K562 (cell line): ENCODE measurements around the gene LRRC4B. TPM values are rescaled to one million over a fixed set of nuclear protein-coding genes. Genes with fewer than 3 reads are reported as not detected.

Source experiments
- ATF1 ChIP-seq, 2 experiments: fragments of 450-650 bp in 1 of 2; IDR thresholded peaks; 2 replicates each; pipeline ENCODE4 v1.6.1; 2016; ENCODE audit warnings: missing compliant biosample characterization in 1 of 2, missing genetic modification characterization in 1 of 2
- CTCFL ChIP-seq: IDR thresholded peaks from 2 replicates; pipeline ENCODE4 v1.6.1; 2011; ENCODE audit warnings: borderline replicate concordance, low read depth, mild to moderate bottlenecking, moderate library complexity, low read length; ENCODE audit not compliant: insufficient read depth, poor library complexity, severe bottlenecking
- MBD1 ChIP-seq: fragments of 250-450 bp; sonication (Bioruptor Pico); IDR thresholded peaks from 2 replicates; pipeline ENCODE4 v1.8.0; 2022; ENCODE audit warnings: inconsistent platforms
- MNT ChIP-seq, 2 experiments: fragments of 450-650 bp; conservative IDR thresholded peaks; 2 replicates each; pipeline ENCODE4 v1.6.1; 2017; ENCODE audit warnings: mild to moderate bottlenecking in 2 of 2, moderate library complexity in 2 of 2
- NR2C2 ChIP-seq, 2 experiments: fragments of 200-800 bp in 1 of 2; sonication (Bioruptor generic) in 1 of 2; sonication (generic) in 1 of 2; formaldehyde crosslinking in 1 of 2; IDR thresholded peaks; 2 replicates each; pipeline versions ENCODE4 v1.6.1 to v1.8.0; 2016 to 2022; ENCODE audit warnings: mild to moderate bottlenecking in 1 of 2, missing compliant biosample characterization in 1 of 2, missing genetic modification characterization in 1 of 2, missing genetic modification reagents in 1 of 2
- RAD51 ChIP-seq: fragments of 450-650 bp; IDR thresholded peaks from 2 replicates; pipeline ENCODE4 v1.7.1; 2016; ENCODE audit warnings: low read depth, mild to moderate bottlenecking, borderline replicate concordance
- RBM17 ChIP-seq: fragments of 200-400 bp; formaldehyde crosslinking; IDR thresholded peaks from 2 replicates; pipeline ENCODE4 v1.6.1; 2017; ENCODE audit warnings: low read depth, mild to moderate bottlenecking, low read length, borderline replicate concordance
- RFX5 ChIP-seq: IDR thresholded peaks from 2 replicates; pipeline ENCODE4 v1.6.1; 2011; ENCODE audit warnings: low read depth, mild to moderate bottlenecking, improper control_type of control experiment, low read length
- SREBF2 ChIP-seq: sonication (generic); formaldehyde crosslinking; IDR thresholded peaks from 2 replicates; pipeline ENCODE4 v1.4.0; 2020; ENCODE audit warnings: mild to moderate bottlenecking, missing genetic modification reagents
- TCF3 ChIP-seq: sonication (generic); formaldehyde crosslinking; IDR thresholded peaks from 2 replicates; pipeline ENCODE4 v1.4.0; 2020; ENCODE audit warnings: mild to moderate bottlenecking, missing genetic modification reagents
- XRCC5 ChIP-seq: fragments of 200-400 bp; formaldehyde crosslinking; IDR thresholded peaks from 2 replicates; pipeline ENCODE4 v1.6.1; 2017; ENCODE audit warnings: low read depth, mild to moderate bottlenecking, low read length
- polyA plus RNA-seq, 8 experiments: library from polyadenylated mRNA; depleted of rRNA in 4 of 8; stranded (reverse) in 5 of 8; unstranded in 3 of 8; fragments of >200 nt; fragmentation: Nextera tagmentation in 2 of 8; fragmentation: Illumina TruSeq in 1 of 8; extraction: Ambion mirVana in 2 of 8; extraction: Trizol in 1 of 8; gene quantifications; 2 replicates each; pipeline versions ENCODE4 v1.2.1 to v1.2.3, GENCODE V29; 2011 to 2014; ENCODE audit warnings: inconsistent platforms in 1 of 8, missing spikeins in 1 of 8
- total RNA-seq, 7 experiments: library from RNA; depleted of rRNA in 6 of 7; stranded (reverse); fragments of >200 nt in 6 of 7; fragmentation: Illumina TruSeq in 2 of 7; extraction: Trizol in 2 of 7; gene quantifications; 2 replicates each; pipeline versions ENCODE4 v1.2.1 to v1.2.3, GENCODE V29; 2011 to 2021; ENCODE audit warnings: low replicate concordance in 1 of 7
- TF ChIP-seq, protein P1 (sequence below): sonication (generic); formaldehyde crosslinking; IDR thresholded peaks from 2 replicates; pipeline ENCODE4 v1.5.0; 2020; ENCODE audit warnings: missing genetic modification reagents
- TF ChIP-seq, protein P2 (sequence below): sonication (generic); formaldehyde crosslinking; IDR thresholded peaks from 2 replicates; pipeline ENCODE4 v1.9.0; 2022; ENCODE audit warnings: mild to moderate bottlenecking, missing genetic modification reagents
- TF ChIP-seq, protein P3 (sequence below): sonication (generic); formaldehyde crosslinking; IDR thresholded peaks from 2 replicates; pipeline ENCODE4 v1.8.0; 2022; ENCODE audit warnings: missing genetic modification reagents, mild to moderate bottlenecking, borderline replicate concordance

LRRC4B gene
- total and polyA plus RNA-seq, 9 of the 15 experiments (the other 6 are each of a cell fraction or from before 2014, with no cell fraction given) = 0.18 to 9.6 (median 2.9) TPM; not detected in 2

DNA sequence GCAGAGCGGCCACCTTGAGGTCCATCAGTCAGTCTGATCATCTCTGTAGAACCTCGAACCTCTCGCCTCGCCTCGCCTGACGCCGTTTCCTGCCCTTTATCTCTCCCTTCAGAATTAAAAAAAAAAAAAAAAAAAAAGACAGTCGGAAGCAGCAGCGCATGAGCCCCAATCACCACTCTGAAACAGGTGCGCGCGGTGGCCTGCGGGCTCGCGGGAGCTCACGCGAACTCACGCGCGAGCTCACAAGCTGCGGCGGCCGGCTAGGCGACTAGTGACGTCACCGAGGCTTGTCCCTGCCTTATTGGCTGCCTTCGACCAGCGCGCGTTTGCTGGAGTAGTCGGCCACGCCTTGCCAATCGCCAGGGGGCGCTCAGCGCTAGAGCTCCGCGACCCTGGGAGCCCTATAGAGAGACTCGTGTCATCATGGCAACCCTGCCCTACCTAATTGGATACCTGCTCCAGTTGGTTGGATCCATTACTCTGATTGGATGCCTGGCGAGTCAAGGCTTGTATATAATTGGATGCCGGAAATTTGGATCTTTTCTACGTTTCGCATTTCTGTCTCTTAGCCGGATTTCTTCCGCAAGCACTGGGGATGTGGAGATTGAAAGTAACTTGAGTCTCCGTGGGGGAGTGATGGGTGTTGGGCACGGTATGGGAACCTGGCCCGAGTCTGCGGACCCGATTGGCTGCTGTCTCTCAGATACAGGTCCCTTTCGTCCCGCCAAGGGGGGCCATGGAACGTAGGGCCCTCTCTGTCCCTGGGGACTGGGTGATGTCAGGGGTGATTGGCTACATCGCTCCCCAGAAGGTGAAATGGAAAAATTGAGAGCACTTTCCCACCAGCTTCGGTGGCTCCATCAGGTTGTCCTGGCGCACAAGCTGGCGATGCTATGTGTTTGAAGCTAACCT lies 39.9 kb upstream of the LRRC4B start (continued):
- TF ChIP-seq MBD1 (CRISPR knock-in tag) = peak; percentile 83; the same call in 1 of the 2 replicates
- TF ChIP-seq, protein P1, sequence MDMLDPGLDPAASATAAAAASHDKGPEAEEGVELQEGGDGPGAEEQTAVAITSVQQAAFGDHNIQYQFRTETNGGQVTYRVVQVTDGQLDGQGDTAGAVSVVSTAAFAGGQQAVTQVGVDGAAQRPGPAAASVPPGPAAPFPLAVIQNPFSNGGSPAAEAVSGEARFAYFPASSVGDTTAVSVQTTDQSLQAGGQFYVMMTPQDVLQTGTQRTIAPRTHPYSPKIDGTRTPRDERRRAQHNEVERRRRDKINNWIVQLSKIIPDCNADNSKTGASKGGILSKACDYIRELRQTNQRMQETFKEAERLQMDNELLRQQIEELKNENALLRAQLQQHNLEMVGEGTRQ = no peak
- TF ChIP-seq ATF1 (CRISPR knock-in tag; IDR thresholded peaks at IDR 0.05) = peak; percentile 71; the same call in 1 of the 2 replicates
- TF ChIP-seq ATF1 (tag; IDR thresholded peaks at IDR 0.05) = peak; percentile 99
- peak; percentile 57; the same call in 1 of the 2 replicates for TF ChIP-seq XRCC5
- TF ChIP-seq MNT (conservative IDR thresholded peaks at IDR 0.05) = peak in 1 of 2 experiments; percentile 57; a peak in 1 of 4 replicates
- TF ChIP-seq RBM17 = no peak
- TF ChIP-seq SREBF2 = no peak
- TF ChIP-seq, protein P2, sequence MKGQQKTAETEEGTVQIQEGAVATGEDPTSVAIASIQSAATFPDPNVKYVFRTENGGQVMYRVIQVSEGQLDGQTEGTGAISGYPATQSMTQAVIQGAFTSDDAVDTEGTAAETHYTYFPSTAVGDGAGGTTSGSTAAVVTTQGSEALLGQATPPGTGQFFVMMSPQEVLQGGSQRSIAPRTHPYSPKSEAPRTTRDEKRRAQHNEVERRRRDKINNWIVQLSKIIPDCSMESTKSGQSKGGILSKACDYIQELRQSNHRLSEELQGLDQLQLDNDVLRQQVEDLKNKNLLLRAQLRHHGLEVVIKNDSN = no peak
- no peak for TF ChIP-seq RAD51
- peak; percentile 100 for TF ChIP-seq RFX5
- peak; percentile 12; the same call in 1 of the 2 replicates for TF ChIP-seq TCF3
- no peak for TF ChIP-seq NR2C2 (CRISPR knock-in tag; IDR thresholded peaks at IDR 0.05)
- peak; percentile 34; the same call in 1 of the 2 replicates for TF ChIP-seq NR2C2 (tag; IDR thresholded peaks at IDR 0.05)
- peak; percentile 89 for TF ChIP-seq CTCFL
- TF ChIP-seq, protein P3, sequence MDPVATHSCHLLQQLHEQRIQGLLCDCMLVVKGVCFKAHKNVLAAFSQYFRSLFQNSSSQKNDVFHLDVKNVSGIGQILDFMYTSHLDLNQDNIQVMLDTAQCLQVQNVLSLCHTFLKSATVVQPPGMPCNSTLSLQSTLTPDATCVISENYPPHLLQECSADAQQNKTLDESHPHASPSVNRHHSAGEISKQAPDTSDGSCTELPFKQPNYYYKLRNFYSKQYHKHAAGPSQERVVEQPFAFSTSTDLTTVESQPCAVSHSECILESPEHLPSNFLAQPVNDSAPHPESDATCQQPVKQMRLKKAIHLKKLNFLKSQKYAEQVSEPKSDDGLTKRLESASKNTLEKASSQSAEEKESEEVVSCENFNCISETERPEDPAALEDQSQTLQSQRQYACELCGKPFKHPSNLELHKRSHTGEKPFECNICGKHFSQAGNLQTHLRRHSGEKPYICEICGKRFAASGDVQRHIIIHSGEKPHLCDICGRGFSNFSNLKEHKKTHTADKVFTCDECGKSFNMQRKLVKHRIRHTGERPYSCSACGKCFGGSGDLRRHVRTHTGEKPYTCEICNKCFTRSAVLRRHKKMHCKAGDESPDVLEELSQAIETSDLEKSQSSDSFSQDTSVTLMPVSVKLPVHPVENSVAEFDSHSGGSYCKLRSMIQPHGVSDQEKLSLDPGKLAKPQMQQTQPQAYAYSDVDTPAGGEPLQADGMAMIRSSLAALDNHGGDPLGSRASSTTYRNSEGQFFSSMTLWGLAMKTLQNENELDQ (CRISPR knock-in tag) = no peak
